ENCODE measurements around the gene IL23R.
"Not testable (repeated sequence)": the region's sequence is repeated elsewhere in the genome, so short reads cannot be mapped to it uniquely, and the experiment has no call there.

The IL23R gene

DNA sequence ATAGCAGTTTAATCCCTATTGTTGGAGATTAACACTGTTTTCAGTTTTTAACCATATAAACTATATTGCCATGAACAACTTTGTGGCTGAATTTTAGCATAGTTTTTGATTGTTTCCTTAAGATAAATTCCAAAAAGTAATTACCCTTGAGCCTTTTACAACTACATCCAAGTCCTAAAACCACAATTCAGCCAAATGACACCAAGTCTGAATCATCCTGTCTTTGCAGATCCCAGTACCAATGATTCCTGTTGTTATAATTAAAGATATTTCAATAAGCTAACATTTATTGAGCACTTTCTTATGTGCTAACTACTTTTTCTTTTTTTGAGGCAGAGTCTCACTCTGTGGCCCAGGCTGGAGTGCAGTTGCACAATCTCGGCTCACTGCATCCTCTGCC, 35.6 kb downstream of the IL23R start:
- H4K20me1 ChIP-seq (ENCODE audit: insufficient read depth), result no peaks in the 10 kb centered on the region
- TF ChIP-seq, protein P1, sequence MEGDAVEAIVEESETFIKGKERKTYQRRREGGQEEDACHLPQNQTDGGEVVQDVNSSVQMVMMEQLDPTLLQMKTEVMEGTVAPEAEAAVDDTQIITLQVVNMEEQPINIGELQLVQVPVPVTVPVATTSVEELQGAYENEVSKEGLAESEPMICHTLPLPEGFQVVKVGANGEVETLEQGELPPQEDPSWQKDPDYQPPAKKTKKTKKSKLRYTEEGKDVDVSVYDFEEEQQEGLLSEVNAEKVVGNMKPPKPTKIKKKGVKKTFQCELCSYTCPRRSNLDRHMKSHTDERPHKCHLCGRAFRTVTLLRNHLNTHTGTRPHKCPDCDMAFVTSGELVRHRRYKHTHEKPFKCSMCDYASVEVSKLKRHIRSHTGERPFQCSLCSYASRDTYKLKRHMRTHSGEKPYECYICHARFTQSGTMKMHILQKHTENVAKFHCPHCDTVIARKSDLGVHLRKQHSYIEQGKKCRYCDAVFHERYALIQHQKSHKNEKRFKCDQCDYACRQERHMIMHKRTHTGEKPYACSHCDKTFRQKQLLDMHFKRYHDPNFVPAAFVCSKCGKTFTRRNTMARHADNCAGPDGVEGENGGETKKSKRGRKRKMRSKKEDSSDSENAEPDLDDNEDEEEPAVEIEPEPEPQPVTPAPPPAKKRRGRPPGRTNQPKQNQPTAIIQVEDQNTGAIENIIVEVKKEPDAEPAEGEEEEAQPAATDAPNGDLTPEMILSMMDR (conservative IDR thresholded peaks at IDR 0.05; ENCODE audit: low read depth, low read length), result no peak

DNA sequence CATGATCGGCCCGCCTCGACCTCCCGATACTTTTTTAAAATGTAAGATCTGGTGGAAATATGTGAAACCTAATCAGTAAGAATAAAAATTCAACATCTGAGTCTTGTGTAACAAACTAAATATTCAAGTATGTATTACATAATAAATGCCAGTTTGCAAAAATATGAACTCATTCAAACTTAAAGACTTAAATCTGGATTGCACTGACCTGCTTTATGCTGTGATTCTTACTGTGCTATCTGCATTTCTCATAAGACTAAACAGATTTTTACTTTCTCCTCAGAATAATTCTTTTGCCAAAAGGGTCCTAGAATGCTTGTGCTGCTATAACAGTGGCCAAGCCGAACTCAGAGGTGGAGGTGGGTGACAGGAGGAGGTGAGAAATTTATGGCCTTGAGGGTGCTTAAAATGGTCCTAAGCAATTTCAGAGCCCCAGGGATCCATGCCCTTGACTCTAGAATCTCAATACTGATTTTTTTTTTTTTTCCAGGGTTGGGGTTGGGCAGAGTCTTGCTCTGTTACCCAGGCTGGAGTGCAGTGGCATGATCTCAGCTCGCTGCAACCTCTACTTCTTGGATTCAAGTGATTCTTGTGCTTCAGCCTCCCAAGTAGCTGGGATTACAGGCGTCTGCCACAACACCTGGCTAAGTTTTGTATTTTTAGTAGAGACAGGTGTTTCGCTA, 38.2 kb downstream of the IL23R start:
- Histone ChIP-seq H4K20me1 (ENCODE audit: insufficient read depth) (no peaks in the 10 kb centered on the region), H3K4me3 (IDR thresholded peaks at IDR 0.05; ENCODE audit: insufficient read depth, low read depth, low read length) (no peak overlapping the region), H3K4me2 (no peak overlapping the region), H3K36me3 (ENCODE audit: insufficient read depth) (no peaks in the 10 kb centered on the region), H2AFZ (ENCODE audit: low read depth) (no peak overlapping the region), H3K79me2 (ENCODE audit: insufficient read depth, low read depth) (no peaks in the 10 kb centered on the region), H3K4me1 (ENCODE audit: low read depth, poor library complexity, severe bottlenecking) (no peaks in the 10 kb centered on the region), H3K27ac (no peak overlapping the region), H3K27me3 (ENCODE audit: insufficient read depth, low read depth) (no peaks in the 10 kb centered on the region), H3K9ac (no peak overlapping the region)
- TF ChIP-seq, protein P1 (conservative IDR thresholded peaks at IDR 0.05; ENCODE audit: low read depth, low read length), result no peak

More for the DNA sequence above, 35.6 kb downstream of the IL23R start:
- H2AFZ ChIP-seq (ENCODE audit: low read depth), result no peak overlapping the region
- H3K9ac ChIP-seq, result no peak overlapping the region
- no peaks in the 10 kb centered on the region for H3K36me3 ChIP-seq (ENCODE audit: insufficient read depth)
- H3K4me3 ChIP-seq (IDR thresholded peaks at IDR 0.05; ENCODE audit: insufficient read depth, low read depth, low read length), result no peak overlapping the region
- no peaks in the 10 kb centered on the region for H3K79me2 ChIP-seq (ENCODE audit: insufficient read depth, low read depth)
- H3K4me1 ChIP-seq (ENCODE audit: low read depth, poor library complexity, severe bottlenecking), result no peaks in the 10 kb centered on the region
- no peak overlapping the region for H3K4me2 ChIP-seq
- no peaks in the 10 kb centered on the region for H3K27me3 ChIP-seq (ENCODE audit: insufficient read depth, low read depth)
- no peak overlapping the region for H3K27ac ChIP-seq

DNA sequence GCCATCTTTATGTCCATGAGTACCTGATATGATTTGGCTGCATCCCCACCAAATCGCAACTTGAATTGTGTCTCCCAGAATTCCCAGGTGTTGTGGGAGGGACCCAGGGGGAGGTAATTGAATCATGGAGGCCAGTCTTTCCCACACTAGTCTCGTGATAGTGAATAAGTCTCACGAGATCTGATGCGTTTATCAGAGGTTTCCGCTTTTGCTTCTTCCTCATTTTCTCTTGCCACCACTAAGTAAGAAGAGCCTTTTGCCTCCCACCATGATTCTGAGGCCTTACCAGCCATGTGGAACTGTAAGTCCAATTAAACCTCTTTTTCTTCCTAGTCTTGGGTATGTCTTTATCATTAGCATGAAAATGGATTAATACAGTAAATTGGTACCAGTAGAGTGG, 41.1 kb downstream of the IL23R start:
- H3K4me1 ChIP-seq (ENCODE audit: low read depth, poor library complexity, severe bottlenecking); H3K27me3 ChIP-seq (ENCODE audit: insufficient read depth, low read depth); H3K4me2 ChIP-seq; H3K9ac ChIP-seq; H2AFZ ChIP-seq (ENCODE audit: low read depth); H3K4me3 ChIP-seq (IDR thresholded peaks at IDR 0.05; ENCODE audit: insufficient read depth, low read depth, low read length); H3K79me2 ChIP-seq (ENCODE audit: insufficient read depth, low read depth); H3K36me3 ChIP-seq (ENCODE audit: insufficient read depth); H4K20me1 ChIP-seq (ENCODE audit: insufficient read depth); H3K27ac ChIP-seq: not testable (repeated sequence)

DNA sequence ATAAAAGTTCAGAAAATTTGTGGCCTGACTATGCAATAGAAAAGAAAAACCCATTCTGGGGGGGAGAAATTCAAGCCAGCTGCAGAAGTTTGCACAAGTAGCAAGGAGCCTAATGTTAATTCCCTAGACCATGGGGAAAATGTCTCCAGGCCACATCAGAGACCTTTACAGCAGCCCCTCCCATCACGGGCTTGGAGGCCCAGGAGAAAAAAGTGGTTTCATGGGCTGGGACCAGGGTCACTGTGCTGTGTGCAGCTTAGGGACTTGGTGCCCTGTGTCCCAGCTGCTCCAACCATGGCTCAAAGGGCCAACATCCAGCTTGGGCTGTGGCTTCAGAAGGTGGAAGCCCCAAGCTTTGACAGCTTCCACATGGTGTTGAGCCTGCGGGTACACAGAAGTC, 42.0 kb downstream of the IL23R start:
- H3K4me1 ChIP-seq (ENCODE audit: low read depth, poor library complexity, severe bottlenecking), result no peaks in the 10 kb centered on the region
- H4K20me1 ChIP-seq (ENCODE audit: insufficient read depth), result no peaks in the 10 kb centered on the region
- no peak overlapping the region for H3K9ac ChIP-seq
- no peak overlapping the region for H3K27ac ChIP-seq
- H3K4me2 ChIP-seq, result no peak overlapping the region
- H3K27me3 ChIP-seq (ENCODE audit: insufficient read depth, low read depth), result no peaks in the 10 kb centered on the region
- no peaks in the 10 kb centered on the region for H3K79me2 ChIP-seq (ENCODE audit: insufficient read depth, low read depth)
- TF ChIP-seq, protein P1 (conservative IDR thresholded peaks at IDR 0.05; ENCODE audit: low read depth, low read length), result no peak
- no peak overlapping the region for H3K4me3 ChIP-seq (IDR thresholded peaks at IDR 0.05; ENCODE audit: insufficient read depth, low read depth, low read length)
- no peak overlapping the region for H2AFZ ChIP-seq (ENCODE audit: low read depth)
- H3K36me3 ChIP-seq (ENCODE audit: insufficient read depth), result no peaks in the 10 kb centered on the region

DNA sequence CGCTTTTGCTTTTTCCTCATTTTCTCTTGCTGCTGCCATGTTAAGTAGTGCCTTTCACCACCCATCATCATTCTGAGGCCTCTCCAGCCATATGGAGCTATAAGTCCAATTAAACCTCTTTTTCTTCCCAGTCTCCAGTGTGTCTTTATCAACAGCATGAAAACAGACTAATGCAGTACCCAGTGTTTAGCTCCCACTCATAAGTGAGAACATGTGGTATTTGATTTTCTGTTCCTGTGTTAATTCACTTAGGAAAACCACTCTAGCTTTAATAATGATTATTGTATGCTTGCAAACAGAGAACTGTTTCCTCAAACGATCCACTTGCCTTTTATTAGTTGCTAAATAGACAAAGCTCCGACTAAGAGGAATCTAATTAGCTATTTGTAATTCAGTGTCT, 43.3 kb downstream of the IL23R start:
- H3K79me2 ChIP-seq (ENCODE audit: insufficient read depth, low read depth), result no peaks in the 10 kb centered on the region
- H2AFZ ChIP-seq (ENCODE audit: low read depth), result no peak overlapping the region
- H3K4me1 ChIP-seq (ENCODE audit: low read depth, poor library complexity, severe bottlenecking), result peaks cover 5% of the 10 kb centered on the region
- H3K4me3 ChIP-seq (IDR thresholded peaks at IDR 0.05; ENCODE audit: insufficient read depth, low read depth, low read length), result no peak overlapping the region
- H3K27ac ChIP-seq, result no peak overlapping the region
- no peak overlapping the region for H3K4me2 ChIP-seq
- no peaks in the 10 kb centered on the region for H3K36me3 ChIP-seq (ENCODE audit: insufficient read depth)
- no peaks in the 10 kb centered on the region for H3K27me3 ChIP-seq (ENCODE audit: insufficient read depth, low read depth)
- no peaks in the 10 kb centered on the region for H4K20me1 ChIP-seq (ENCODE audit: insufficient read depth)
- H3K9ac ChIP-seq, result no peak overlapping the region
- TF ChIP-seq, protein P1 (conservative IDR thresholded peaks at IDR 0.05; ENCODE audit: low read depth, low read length), result no peak

All from KMS-11 (cell line).